Activated CD4-positive, alpha-beta T cell treated with anti-CD3 and anti-CD28 coated beads, Interleukin-2, amount 10 ng/mL, durations not matched to agents 7 days and 5 days (primary cell): Measurements from ENCODE around the gene HYAL2. TPM values are rescaled to one million over a fixed set of nuclear protein-coding genes. Genes with fewer than 3 reads are reported as not detected.
"Not testable (repeated sequence)": the region's sequence is repeated elsewhere in the genome, so short reads cannot be mapped to it uniquely, and the experiment has no call there.

ENCODE experiments used
- CTCF ChIA-PET: fragments of 350-600 bp; sonication (Branson Sonifier 250); formaldehyde crosslinking; loops from one replicate; lab custom pipeline; 2021; ENCODE audit warnings: antibody characterized with exemption; lab: Charles Lee
- POLR2A ChIA-PET: fragments of 350-600 bp; sonication (Branson Sonifier 250); formaldehyde crosslinking; loops from one replicate; lab custom pipeline; 2021; ENCODE audit warnings: antibody characterized with exemption; lab: Charles Lee
- DNase-seq: peaks from one replicate; pipeline ENCODE4 v3.0.0-alpha.2; 2020
- H3K27ac Mint-ChIP-seq: one replicate; pipeline ENCODE4 v1.8.0; 2021; ENCODE audit warnings: mild to moderate bottlenecking, moderate library complexity, mixed read lengths
- H3K27me3 Mint-ChIP-seq: one replicate; pipeline ENCODE4 v1.8.0; 2021; ENCODE audit warnings: mixed read lengths
- H3K36me3 Mint-ChIP-seq: one replicate; pipeline ENCODE4 v1.8.0; 2021; ENCODE audit warnings: low read depth, mixed read lengths
- H3K4me1 Mint-ChIP-seq: one replicate; pipeline ENCODE4 v1.8.0; 2021; ENCODE audit warnings: mixed read lengths
- H3K4me3 Mint-ChIP-seq: one replicate; pipeline ENCODE4 v1.8.0; 2021; ENCODE audit warnings: mild to moderate bottlenecking, moderate library complexity, mixed read lengths
- H3K9me3 Mint-ChIP-seq: one replicate; pipeline ENCODE4 v1.8.0; 2021; ENCODE audit warnings: mixed read lengths
- total RNA-seq, 2 experiments: library from RNA; stranded (reverse); gene quantifications; one replicate each; pipeline ENCODE4 v1.2.3, GENCODE V29; 2021

Gene HYAL2
- total RNA-seq, 2 experiments from 2014 or later: 4.3 to 5.7 TPM

- Mint-ChIP-seq H3K27ac (no peak overlapping the region), H3K36me3 (no peaks in the 10 kb centered on the region), H3K27me3 (peaks cover 44% of the 10 kb centered on the region), H3K4me1 (peaks cover 29% of the 10 kb centered on the region), H3K9me3 (no peaks in the 10 kb centered on the region), H3K4me3 (no peak overlapping the region)
- ChIA-PET CTCF (interaction anchor here (0.6 to 1.9 kb wide), 3 partner anchors 20 to 493 kb away, joined by 5 to 6 read pairs (median 6); partner anchors contain the start of genes HYAL3 and NAA80), POLR2A (no interaction called here)
- no peak for DNase-seq
Measured at GRCh38 chr3:50276762-50277101, 45.8 kb downstream of the HYAL2 start.

- ChIA-PET CTCF (interaction anchor here (0.6 to 2.9 kb wide), 7 partner anchors 19 to 735 kb away, joined by 3 to 23 read pairs (median 5); partner anchors contain the start of genes GNAI2, HYAL3 and NAA80), POLR2A (no interaction called here)
- no peak overlapping the region for H3K4me3 Mint-ChIP-seq
- H3K4me1 Mint-ChIP-seq: peaks cover 35% of the 10 kb centered on the region
- H3K9me3 Mint-ChIP-seq: no peaks in the 10 kb centered on the region
- H3K36me3 Mint-ChIP-seq: no peaks in the 10 kb centered on the region
- peaks cover 44% of the 10 kb centered on the region for H3K27me3 Mint-ChIP-seq
- H3K27ac Mint-ChIP-seq: peak overlapping the region; percentile 9
- DNase-seq: peak; percentile 51
Measured at GRCh38 chr3:50275996-50276761, 46.4 kb downstream of the HYAL2 start.

- CTCF ChIA-PET: interaction anchor here (0.6 to 2.9 kb wide), 18 partner anchors 12 to 734 kb away, joined by 3 to 23 read pairs (median 4); partner anchors contain the start of genes GNAI2, HYAL3, IFRD2 and NAA80
- H3K27me3 Mint-ChIP-seq: peaks cover 44% of the 10 kb centered on the region
- DNase-seq: no peak
- H3K4me1 Mint-ChIP-seq: peaks cover 35% of the 10 kb centered on the region
- H3K27ac Mint-ChIP-seq: no peak overlapping the region
- POLR2A ChIA-PET: no interaction called here
- peak overlapping the region; percentile 32 for H3K4me3 Mint-ChIP-seq
- no peaks in the 10 kb centered on the region for H3K36me3 Mint-ChIP-seq
- H3K9me3 Mint-ChIP-seq: no peaks in the 10 kb centered on the region
Measured at GRCh38 chr3:50275141-50275995, 47.2 kb downstream of the HYAL2 start.

GRCh38 chr3:50274371-50275104 lies 48.0 kb downstream of the HYAL2 start:
- ChIA-PET CTCF (interaction anchor here (0.6 to 2.9 kb wide), 14 partner anchors 11 to 85 kb away, joined by 3 to 23 read pairs (median 4); partner anchors contain the start of genes GNAI2 and IFRD2), POLR2A (no interaction called here)
- H3K27ac Mint-ChIP-seq: peak overlapping the region; percentile 69
- H3K36me3 Mint-ChIP-seq: no peaks in the 10 kb centered on the region
- DNase-seq: peak; percentile 82
- H3K27me3 Mint-ChIP-seq: peaks cover 44% of the 10 kb centered on the region
- H3K9me3 Mint-ChIP-seq: no peaks in the 10 kb centered on the region
- H3K4me3 Mint-ChIP-seq: peak overlapping the region; percentile 48
- H3K4me1 Mint-ChIP-seq: peaks cover 35% of the 10 kb centered on the region

- peaks cover 35% of the 10 kb centered on the region for H3K4me1 Mint-ChIP-seq
- H3K27me3 Mint-ChIP-seq: peaks cover 45% of the 10 kb centered on the region
- CTCF ChIA-PET: interaction anchor here (0.8 to 2.9 kb wide), 2 partner anchors 10 to 80 kb away, joined by 3 to 23 read pairs; no protein-coding TSS in a partner anchor
- no peaks in the 10 kb centered on the region for H3K36me3 Mint-ChIP-seq
- no peaks in the 10 kb centered on the region for H3K9me3 Mint-ChIP-seq
- DNase-seq: no peak
- H3K4me3 Mint-ChIP-seq: no peak overlapping the region
- no peak overlapping the region for H3K27ac Mint-ChIP-seq
- POLR2A ChIA-PET: interaction anchor here (0.5 kb wide), 1 partner anchor 162 kb away, joined by 3 read pairs; no protein-coding TSS in a partner anchor
Measured at GRCh38 chr3:50273689-50274065, 48.9 kb downstream of the HYAL2 start.

GRCh38 chr3:50272911-50273688 lies 49.4 kb downstream of the HYAL2 start:
- H3K27me3 Mint-ChIP-seq: peaks cover 44% of the 10 kb centered on the region
- H3K36me3 Mint-ChIP-seq: no peaks in the 10 kb centered on the region
- H3K9me3 Mint-ChIP-seq: no peaks in the 10 kb centered on the region
- POLR2A ChIA-PET: interaction anchor here (0.5 to 0.6 kb wide), 2 partner anchors 77 to 161 kb away, joined by 3 to 6 read pairs; no protein-coding TSS in a partner anchor
- CTCF ChIA-PET: interaction anchor here (0.6 to 2.9 kb wide), 8 partner anchors 9 to 1070 kb away, joined by 3 to 23 read pairs (median 4); no protein-coding TSS in a partner anchor
- H3K4me3 Mint-ChIP-seq: peak overlapping the region; percentile 54
- DNase-seq: peak; percentile 87
- peaks cover 35% of the 10 kb centered on the region for H3K4me1 Mint-ChIP-seq
- peak overlapping the region; percentile 26 for H3K27ac Mint-ChIP-seq

GRCh38 chr3:50272538-50272910 lies 50.0 kb downstream of the HYAL2 start:
- H3K4me3 Mint-ChIP-seq, H3K27ac Mint-ChIP-seq, H3K36me3 Mint-ChIP-seq, DNase-seq, H3K9me3 Mint-ChIP-seq: not testable (repeated sequence)
- CTCF ChIA-PET: interaction anchor here (0.6 to 2.6 kb wide), 11 partner anchors 9 to 1071 kb away, joined by 3 to 11 read pairs (median 4); partner anchors contain the start of gene GNAI2
- Mint-ChIP-seq H3K4me1 (peaks cover 35% of the 10 kb centered on the region), H3K27me3 (peaks cover 43% of the 10 kb centered on the region)
- POLR2A ChIA-PET: interaction anchor here (0.6 kb wide), 1 partner anchor 77 kb away, joined by 6 read pairs; no protein-coding TSS in a partner anchor

- Mint-ChIP-seq H3K9me3 (no peaks in the 10 kb centered on the region), H3K36me3 (no peaks in the 10 kb centered on the region), H3K27me3 (peaks cover 42% of the 10 kb centered on the region), H3K27ac (peak overlapping the region; percentile 65), H3K4me1 (peaks cover 35% of the 10 kb centered on the region), H3K4me3 (no peak overlapping the region)
- DNase-seq: no peak
- ChIA-PET POLR2A (no interaction called here), CTCF (interaction anchor here (1.0 to 2.6 kb wide), 11 partner anchors 8 to 77 kb away, joined by 3 to 11 read pairs (median 5); partner anchors contain the start of gene GNAI2)
Measured at GRCh38 chr3:50271314-50271936, 51.1 kb downstream of the HYAL2 start.

GRCh38 chr3:50270422-50271224 lies 51.9 kb downstream of the HYAL2 start:
- POLR2A ChIA-PET: no interaction called here
- CTCF ChIA-PET: interaction anchor here (0.5 to 2.6 kb wide), 9 partner anchors 9 to 76 kb away, joined by 3 to 11 read pairs (median 6); partner anchors contain the start of gene GNAI2
- H3K4me1 Mint-ChIP-seq: peaks cover 29% of the 10 kb centered on the region
- no peaks in the 10 kb centered on the region for H3K9me3 Mint-ChIP-seq
- H3K36me3 Mint-ChIP-seq: no peaks in the 10 kb centered on the region
- peaks cover 40% of the 10 kb centered on the region for H3K27me3 Mint-ChIP-seq
- no peak overlapping the region for H3K4me3 Mint-ChIP-seq
- DNase-seq: no peak
- H3K27ac Mint-ChIP-seq: no peak overlapping the region

GRCh38 chr3:50269977-50270413 lies 52.5 kb downstream of the HYAL2 start:
- CTCF ChIA-PET: interaction anchor here (0.5 to 2.6 kb wide), 4 partner anchors 9 to 76 kb away, joined by 3 to 11 read pairs (median 8); no protein-coding TSS in a partner anchor
- POLR2A ChIA-PET: no interaction called here
- Mint-ChIP-seq H3K27me3 (peaks cover 33% of the 10 kb centered on the region), H3K36me3 (no peaks in the 10 kb centered on the region), H3K4me1 (peaks cover 23% of the 10 kb centered on the region), H3K27ac (no peak overlapping the region), H3K9me3 (no peaks in the 10 kb centered on the region), H3K4me3 (no peak overlapping the region)
- no peak for DNase-seq
